PC-3 (cell line): Measurements from ENCODE around the gene SFXN2. TPM values are rescaled to one million over a fixed set of nuclear protein-coding genes. Genes with fewer than 3 reads are reported as not detected.

Source experiments
- ATAC-seq: fragments of 200-7000 bp; cut with Tn5 transposase; 2 replicates; pipeline ENCODE4 v1.9.1; 2020; ENCODE audit warnings: mild to moderate bottlenecking, moderate library complexity
- BruUV-seq: library from RNA; stranded (reverse); fragments of 400-500 nt; replicated peaks from 2 replicates; lab custom pipeline; 2021; lab: Mats Ljungman, UMichigan
- CTCF ChIA-PET: fragments of 300-600 bp; sonication (Branson Sonifier 250); formaldehyde crosslinking; loops from one replicate; lab custom pipeline; 2022; ENCODE audit warnings: antibody characterized with exemption; lab: Charles Lee
- POLR2A ChIA-PET: fragments of 300-600 bp; sonication (Branson Sonifier 250); formaldehyde crosslinking; loops from one replicate; lab custom pipeline; 2022; ENCODE audit warnings: antibody characterized with exemption; ENCODE audit not compliant: unreplicated experiment; lab: Charles Lee
- DNase-seq: peaks from one replicate; pipeline ENCODE4 v3.0.0-alpha.2; 2015
- H2AFZ ChIP-seq: fragments of 300-600 bp; sonication (generic); 2 replicates; pipeline ENCODE4 v1.6.0; 2016; ENCODE audit warnings: antibody characterized with exemption, low read length
- H3F3A ChIP-seq: fragments of 300-600 bp; sonication (generic); one replicate; pipeline ENCODE4 v1.6.0; 2017; ENCODE audit warnings: antibody characterized with exemption, low read length, control low read depth, mild to moderate bottlenecking; ENCODE audit not compliant: unreplicated experiment
- H3K27ac ChIP-seq: fragments of 300-600 bp; sonication (generic); 2 replicates; pipeline ENCODE4 v1.5.1; 2016; ENCODE audit warnings: mild to moderate bottlenecking, low read length
- H3K27me3 ChIP-seq: fragments of 300-600 bp; sonication (generic); 2 replicates; pipeline ENCODE4 v1.6.1; 2016; ENCODE audit warnings: low read length, mixed read lengths
- H3K36me3 ChIP-seq: fragments of 300-600 bp; sonication (generic); 2 replicates; pipeline ENCODE4 v1.6.1; 2016; ENCODE audit warnings: low read depth, mixed run types, low read length, mixed read lengths
- H3K4me1 ChIP-seq: fragments of 300-600 bp; sonication (generic); 2 replicates; pipeline ENCODE4 v1.5.1; 2016; ENCODE audit warnings: low read length; ENCODE audit not compliant: insufficient read depth
- H3K4me2 ChIP-seq: fragments of 300-600 bp; sonication (generic); 2 replicates; pipeline ENCODE4 v1.6.0; 2016; ENCODE audit warnings: low read length
- H3K4me3 ChIP-seq: fragments of 300-600 bp; sonication (generic); 2 replicates; pipeline ENCODE4 v1.5.1; 2016; ENCODE audit warnings: mild to moderate bottlenecking, low read length, mixed read lengths
- H3K79me2 ChIP-seq: fragments of 300-600 bp; sonication (generic); 2 replicates; pipeline ENCODE4 v1.6.1; 2017; ENCODE audit warnings: low read length, mixed read lengths
- H3K9ac ChIP-seq: fragments of 300-600 bp; sonication (generic); 2 replicates; pipeline ENCODE4 v1.6.0; 2016; ENCODE audit warnings: mild to moderate bottlenecking, low read length
- H3K9me2 ChIP-seq: fragments of 300-600 bp; sonication (generic); replicated peaks from 2 replicates; pipeline ENCODE4 v1.6.1; 2016; ENCODE audit warnings: mixed run types, low read length, mixed read lengths
- H3K9me3 ChIP-seq: fragments of 300-600 bp; sonication (generic); 2 replicates; pipeline ENCODE4 v1.6.1; 2016; ENCODE audit warnings: low read length, mixed read lengths
- H4K20me1 ChIP-seq: fragments of 300-600 bp; sonication (generic); 2 replicates; pipeline ENCODE4 v1.6.1; 2016; ENCODE audit warnings: low read length, mixed read lengths
- CTCF ChIP-seq: fragments of 300-600 bp; sonication (generic); conservative IDR thresholded peaks from 2 replicates; pipeline ENCODE4 v1.5.1; 2017; ENCODE audit warnings: antibody characterized with exemption, low read depth, mild to moderate bottlenecking, low read length
- EZH2 ChIP-seq: fragments of 300-600 bp; sonication (generic); IDR thresholded peaks from one replicate; pipeline ENCODE4 v1.6.1; 2017; ENCODE audit warnings: antibody characterized with exemption, mild to moderate bottlenecking, low read length; ENCODE audit not compliant: unreplicated experiment
- EZH2phosphoT487 ChIP-seq: fragments of 300-600 bp; sonication (generic); IDR thresholded peaks from 2 replicates; pipeline ENCODE4 v1.6.1; 2018; ENCODE audit warnings: mild to moderate bottlenecking, antibody characterized with exemption, low read length, borderline replicate concordance
- intact Hi-C: fragments of 100-400 bp; cut with micrococcal nuclease; formaldehyde crosslinking; loops from 2 replicates; pipeline ENCODE4 v1.9.0; 2023
- total RNA-seq: library from RNA; depleted of rRNA; stranded (reverse); fragments of >200 nt; gene quantifications from 2 replicates; pipeline ENCODE4 v1.2.3, GENCODE V29; 2014

SFXN2 gene
- total RNA-seq, 1 experiment from 2014 or later, result 10.3 TPM

DNA sequence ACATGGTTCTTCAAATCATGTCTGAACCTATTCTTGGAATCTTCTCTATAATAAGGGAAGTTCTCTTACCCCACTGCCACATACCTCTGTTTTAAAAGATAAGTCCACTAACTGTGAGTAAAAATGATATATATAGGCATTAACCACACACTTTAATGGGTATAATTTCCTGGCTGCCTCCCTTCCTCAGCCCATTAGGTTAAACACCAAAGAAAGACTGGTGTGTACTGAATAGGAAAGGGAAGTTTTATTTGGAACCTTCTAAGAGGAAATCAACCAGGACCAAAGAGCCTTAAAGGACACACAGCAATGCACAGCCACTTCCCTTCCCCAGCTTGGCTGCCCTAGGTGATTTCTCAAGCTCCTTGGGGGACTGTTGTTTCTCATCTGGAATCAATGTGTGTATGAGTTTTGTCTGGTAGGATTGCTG lies 24.3 kb downstream of the SFXN2 start:
- Histone ChIP-seq H3K4me2 (no peak overlapping the region), H3K27ac (no peak overlapping the region), H3K36me3 (no peaks in the 10 kb centered on the region), H3K9ac (no peak overlapping the region), H3K9me2 (no peaks in the 10 kb centered on the region), H3K79me2 (no peaks in the 10 kb centered on the region), H3K27me3 (no peaks in the 10 kb centered on the region), H3F3A (no peaks in the 10 kb centered on the region), H2AFZ (no peak overlapping the region), H3K4me3 (no peak overlapping the region), H3K4me1 (peaks cover 4% of the 10 kb centered on the region; the same call in 1 of the 2 replicates), H4K20me1 (no peaks in the 10 kb centered on the region), H3K9me3 (no peaks in the 10 kb centered on the region)
- intact Hi-C loops, result no loop called here
- POLR2A ChIA-PET, result no interaction called here
- DNase-seq, result no peak
- no peak for TF ChIP-seq EZH2
- TF ChIP-seq CTCF, result no peak
- no peak for TF ChIP-seq EZH2phosphoT487
- ATAC-seq, result no peak
- BruUV-seq, result no TSS peak
- CTCF ChIA-PET, result no interaction called here

- POLR2A ChIA-PET, result no interaction called here
- BruUV-seq, result no TSS peak
Observed at GRCh38 chr10:102740229-102740628, 25.8 kb downstream of the SFXN2 start.

More at GRCh38 chr10:102740229-102740628, 25.8 kb downstream of the SFXN2 start:
- no peak overlapping the region for H3K4me3 ChIP-seq
- H3K79me2 ChIP-seq, result peaks cover 14% of the 10 kb centered on the region
- H3K27me3 ChIP-seq, result no peaks in the 10 kb centered on the region
- H3F3A ChIP-seq, result no peaks in the 10 kb centered on the region
- H4K20me1 ChIP-seq, result no peaks in the 10 kb centered on the region
- no peaks in the 10 kb centered on the region for H3K9me3 ChIP-seq
- no peaks in the 10 kb centered on the region for H3K36me3 ChIP-seq
- DNase-seq (no peak), ATAC-seq (no peak)
- no peaks in the 10 kb centered on the region for H3K9me2 ChIP-seq
- H3K9ac ChIP-seq, result no peak overlapping the region
- peaks cover 10% of the 10 kb centered on the region; the same call in 1 of the 2 replicates for H3K4me1 ChIP-seq
- no peak overlapping the region for H3K27ac ChIP-seq
- no peak overlapping the region for H2AFZ ChIP-seq
- H3K4me2 ChIP-seq, result no peak overlapping the region
- intact Hi-C loops, result no loop called here
- CTCF ChIA-PET, result interaction anchor here (0.6 kb wide), 1 partner anchor 155 kb away, joined by 5 read pairs; no protein-coding TSS in a partner anchor
- TF ChIP-seq EZH2 (no peak), CTCF (no peak), EZH2phosphoT487 (no peak)
